ENCODE results near the gene PIK3R2. TPM values are rescaled to one million over a fixed set of nuclear protein-coding genes. Genes with fewer than 3 reads are reported as not detected.
A peak's percentile ranks its signal among the peaks of the same experiment; 100 is the strongest.

The PIK3R2 gene
- total RNA-seq, 1 donor from 2014 or later, result 36.4 TPM

DNA sequence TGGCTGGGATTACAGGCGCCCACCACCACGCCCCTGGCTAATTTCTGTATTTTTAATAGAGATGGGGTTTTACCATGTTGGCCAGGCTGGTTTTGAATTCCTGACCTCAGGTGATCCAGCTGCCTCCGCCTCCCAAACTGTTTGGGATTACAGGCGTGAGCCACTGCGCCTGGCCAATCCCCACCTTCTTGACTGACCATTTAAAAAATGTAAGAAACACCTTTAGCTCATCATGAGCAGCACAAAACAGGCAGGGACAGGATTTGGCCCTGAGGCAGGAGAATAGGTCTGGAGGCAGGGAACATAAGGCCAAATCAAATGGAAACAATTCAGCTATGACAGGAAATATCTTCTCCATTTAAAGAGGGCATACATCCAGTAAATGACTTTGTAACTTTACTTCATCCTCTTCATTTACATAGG lies 38.7 kb downstream of the PIK3R2 start:
- no peak for DNase-seq
- TF ChIP-seq, protein P1, sequence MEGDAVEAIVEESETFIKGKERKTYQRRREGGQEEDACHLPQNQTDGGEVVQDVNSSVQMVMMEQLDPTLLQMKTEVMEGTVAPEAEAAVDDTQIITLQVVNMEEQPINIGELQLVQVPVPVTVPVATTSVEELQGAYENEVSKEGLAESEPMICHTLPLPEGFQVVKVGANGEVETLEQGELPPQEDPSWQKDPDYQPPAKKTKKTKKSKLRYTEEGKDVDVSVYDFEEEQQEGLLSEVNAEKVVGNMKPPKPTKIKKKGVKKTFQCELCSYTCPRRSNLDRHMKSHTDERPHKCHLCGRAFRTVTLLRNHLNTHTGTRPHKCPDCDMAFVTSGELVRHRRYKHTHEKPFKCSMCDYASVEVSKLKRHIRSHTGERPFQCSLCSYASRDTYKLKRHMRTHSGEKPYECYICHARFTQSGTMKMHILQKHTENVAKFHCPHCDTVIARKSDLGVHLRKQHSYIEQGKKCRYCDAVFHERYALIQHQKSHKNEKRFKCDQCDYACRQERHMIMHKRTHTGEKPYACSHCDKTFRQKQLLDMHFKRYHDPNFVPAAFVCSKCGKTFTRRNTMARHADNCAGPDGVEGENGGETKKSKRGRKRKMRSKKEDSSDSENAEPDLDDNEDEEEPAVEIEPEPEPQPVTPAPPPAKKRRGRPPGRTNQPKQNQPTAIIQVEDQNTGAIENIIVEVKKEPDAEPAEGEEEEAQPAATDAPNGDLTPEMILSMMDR (IDR thresholded peaks at IDR 0.05; ENCODE audit: partially characterized antibody, unreplicated experiment), result no peak
- Mint-ChIP-seq H3K36me3 (ENCODE audit: unreplicated experiment) (no peaks in the 10 kb centered on the region), H3K27me3 (ENCODE audit: unreplicated experiment) (peaks cover 6% of the 10 kb centered on the region), H3K9me3 (ENCODE audit: unreplicated experiment) (peaks cover 10% of the 10 kb centered on the region), H3K4me3 (ENCODE audit: unreplicated experiment) (peak overlapping the region; percentile 89), H3K4me1 (ENCODE audit: low read depth, unreplicated experiment) (peaks cover 9% of the 10 kb centered on the region), H3K27ac (ENCODE audit: unreplicated experiment) (peak overlapping the region; percentile 86)

DNA sequence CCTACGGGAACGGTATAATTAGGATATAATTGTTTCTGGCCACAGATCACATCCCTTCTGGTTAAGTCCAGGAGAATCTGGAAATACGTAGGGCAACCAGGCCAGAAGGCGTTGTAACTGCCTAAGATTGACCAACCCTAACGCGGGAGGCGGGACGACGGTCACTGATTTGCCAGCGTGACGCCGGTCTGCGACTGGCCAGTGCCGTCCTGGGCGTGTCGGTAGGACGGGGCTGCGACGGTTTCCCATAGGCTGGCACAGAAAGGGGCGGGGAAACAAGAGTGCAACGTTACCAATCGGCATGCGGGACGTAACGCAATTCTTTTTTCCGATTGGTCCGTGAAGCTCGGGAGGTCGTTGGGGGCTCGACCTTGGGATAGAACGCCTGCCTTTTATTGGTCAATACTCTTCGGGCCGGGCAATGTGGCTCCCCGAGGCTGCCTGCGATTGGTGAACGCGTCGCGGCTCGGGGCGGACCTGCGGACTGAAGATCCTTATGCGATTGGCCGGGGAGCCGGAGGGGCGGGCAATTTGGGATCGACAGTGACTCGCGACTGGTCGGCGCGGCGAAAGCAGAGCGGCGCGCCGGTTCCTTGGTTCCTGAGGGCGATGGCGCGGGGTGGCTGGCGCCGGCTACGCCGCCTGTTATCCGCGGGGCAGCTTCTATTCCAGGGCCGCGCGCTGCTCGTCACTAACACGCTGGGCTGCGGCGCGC lies 39.9 kb downstream of the PIK3R2 start, which contains the start of gene MPV17L2:
Gene MPV17L2 (plus strand): TSS at position 546 of the 715 bp plus-strand sequence. CDS start 64 bp downstream, at position 610.
- Mint-ChIP-seq H3K27ac (ENCODE audit: unreplicated experiment) (peak within 1 kb of the TSS; percentile 86), H3K4me3 (ENCODE audit: unreplicated experiment) (peak within 1 kb of the TSS; percentile 89), H3K9me3 (ENCODE audit: unreplicated experiment) (peaks cover 10% of the 10 kb centered on the region), H3K27me3 (ENCODE audit: unreplicated experiment) (peaks cover 6% of the 10 kb centered on the region), H3K4me1 (ENCODE audit: low read depth, unreplicated experiment) (peaks cover 9% of the 10 kb centered on the region), H3K36me3 (ENCODE audit: unreplicated experiment) (no peaks in the 10 kb centered on the region)
- DNase-seq, result peak; percentile 98
- TF ChIP-seq, protein P1 (IDR thresholded peaks at IDR 0.05; ENCODE audit: partially characterized antibody, unreplicated experiment), result no peak

DNA sequence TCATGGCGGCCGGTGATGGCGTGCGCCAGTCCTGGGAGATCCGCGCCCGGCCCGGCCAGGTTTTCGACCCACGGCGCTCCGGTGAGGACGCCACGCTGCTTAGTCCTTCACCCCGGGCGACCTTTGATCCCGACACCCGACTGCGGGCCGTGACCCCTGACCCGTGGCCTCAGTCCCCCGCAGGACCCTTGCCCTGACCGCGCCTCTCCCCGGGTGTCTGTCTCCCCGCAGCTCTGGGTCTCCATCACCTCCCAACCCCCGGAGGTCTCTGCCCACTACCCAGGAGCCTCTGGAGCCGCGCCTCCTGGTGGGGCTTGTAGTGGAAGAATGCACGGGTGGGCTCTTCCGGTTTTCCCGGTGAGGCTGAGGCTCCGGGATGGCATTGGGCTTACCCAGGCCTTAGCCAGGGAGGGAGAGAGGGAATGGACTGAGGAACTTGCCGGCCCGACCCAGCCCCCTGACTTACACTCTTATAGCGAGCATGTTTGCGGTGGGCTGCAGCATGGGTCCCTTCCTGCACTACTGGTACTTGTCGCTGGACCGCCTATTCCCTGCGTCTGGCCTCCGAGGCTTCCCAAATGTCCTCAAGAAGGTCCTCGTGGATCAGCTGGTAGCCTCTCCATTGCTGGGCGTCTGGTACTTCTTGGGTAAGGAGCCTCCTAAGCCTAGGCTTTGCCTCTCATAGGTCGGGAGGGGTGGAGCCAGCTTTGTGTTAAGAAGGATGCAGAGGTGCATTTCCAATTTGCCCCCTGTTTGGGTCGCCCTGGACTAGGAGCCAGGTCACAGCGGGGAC lies 40.6 kb downstream of the PIK3R2 start:
- peak overlapping the region; percentile 89 for H3K4me3 Mint-ChIP-seq (ENCODE audit: unreplicated experiment)
- peak; percentile 36 for DNase-seq
- TF ChIP-seq, protein P1 (IDR thresholded peaks at IDR 0.05; ENCODE audit: partially characterized antibody, unreplicated experiment), result no peak
- peaks cover 6% of the 10 kb centered on the region for H3K27me3 Mint-ChIP-seq (ENCODE audit: unreplicated experiment)
- H3K27ac Mint-ChIP-seq (ENCODE audit: unreplicated experiment), result no peak overlapping the region
- no peaks in the 10 kb centered on the region for H3K36me3 Mint-ChIP-seq (ENCODE audit: unreplicated experiment)
- H3K4me1 Mint-ChIP-seq (ENCODE audit: low read depth, unreplicated experiment), result peaks cover 9% of the 10 kb centered on the region
- H3K9me3 Mint-ChIP-seq (ENCODE audit: unreplicated experiment), result peaks cover 10% of the 10 kb centered on the region

DNA sequence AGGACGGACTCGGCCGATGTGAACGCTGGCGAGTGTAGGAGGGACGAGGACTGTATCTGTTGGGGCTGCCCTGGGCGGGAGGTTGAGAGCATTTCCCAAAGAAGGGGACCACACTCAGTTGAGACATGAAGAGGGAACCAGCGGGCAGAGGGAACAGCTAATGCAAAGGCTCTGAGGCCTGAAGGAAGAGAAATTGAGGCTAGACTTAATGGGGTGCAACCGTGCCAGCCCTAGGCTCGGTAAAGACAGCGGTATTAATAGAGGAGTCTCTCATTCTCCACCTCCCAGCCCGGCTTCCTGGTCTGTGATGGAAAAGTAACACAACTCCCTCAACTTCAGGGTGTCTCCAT lies 41.2 kb downstream of the PIK3R2 start:
- TF ChIP-seq, protein P1 (IDR thresholded peaks at IDR 0.05; ENCODE audit: partially characterized antibody, unreplicated experiment), result no peak
- peaks cover 8% of the 10 kb centered on the region for H3K9me3 Mint-ChIP-seq (ENCODE audit: unreplicated experiment)
- no peak for DNase-seq
- peaks cover 9% of the 10 kb centered on the region for H3K4me1 Mint-ChIP-seq (ENCODE audit: low read depth, unreplicated experiment)
- peaks cover 6% of the 10 kb centered on the region for H3K27me3 Mint-ChIP-seq (ENCODE audit: unreplicated experiment)
- no peak overlapping the region for H3K27ac Mint-ChIP-seq (ENCODE audit: unreplicated experiment)
- H3K4me3 Mint-ChIP-seq (ENCODE audit: unreplicated experiment), result peak overlapping the region; percentile 89
- H3K36me3 Mint-ChIP-seq (ENCODE audit: unreplicated experiment), result no peaks in the 10 kb centered on the region

Measured in glutamatergic neuron (in vitro differentiated cells).